ENCODE measurements around the gene LRTM2.

GRCh38 chr12:1808798-1809480 is 11.4 kb upstream of the LRTM2 start:
- TF ChIP-seq CTCF (IDR thresholded peaks at IDR 0.05; ENCODE audit: insufficient read depth, low read length) (no peak), GABPA (IDR thresholded peaks at IDR 0.05; ENCODE audit: low read depth) (no peak), REST (IDR thresholded peaks at IDR 0.05; ENCODE audit: insufficient replicate concordance, low read depth) (no peak)

Data from HL-60 (cell line).